Measurements from ENCODE around the gene ARFGAP2.

The ARFGAP2 gene

GRCh38 chr11:47172740-47173336 lies 3.8 kb downstream of the ARFGAP2 start:
- in situ Hi-C loops (cut with MboI; ENCODE audit: low sequenced_read_pairs) = no loop called here

- in situ Hi-C loops (cut with MboI; ENCODE audit: low sequenced_read_pairs) = no loop called here
Measured at GRCh38 chr11:47171856-47172255, 4.8 kb downstream of the ARFGAP2 start.

- in situ Hi-C loops (cut with MboI; ENCODE audit: low sequenced_read_pairs) = no loop called here
Measured at GRCh38 chr11:47171061-47171838, 5.4 kb downstream of the ARFGAP2 start.

- in situ Hi-C loops (cut with MboI; ENCODE audit: low sequenced_read_pairs) = no loop called here
Measured at GRCh38 chr11:47166368-47166767, 10.3 kb downstream of the ARFGAP2 start.

GRCh38 chr11:47165253-47165840 lies 11.3 kb downstream of the ARFGAP2 start:
- in situ Hi-C loops (cut with MboI; ENCODE audit: low sequenced_read_pairs) = no loop called here

GRCh38 chr11:47164321-47164720 lies 12.4 kb downstream of the ARFGAP2 start:
- in situ Hi-C loops (cut with MboI; ENCODE audit: low sequenced_read_pairs) = no loop called here

GRCh38 chr11:47163898-47164297 lies 12.8 kb downstream of the ARFGAP2 start:
- in situ Hi-C loops (cut with MboI; ENCODE audit: low sequenced_read_pairs) = no loop called here

- in situ Hi-C loops (cut with MboI; ENCODE audit: low sequenced_read_pairs) = no loop called here
Measured at GRCh38 chr11:47163193-47163592, 13.5 kb downstream of the ARFGAP2 start.

- in situ Hi-C loops (cut with MboI; ENCODE audit: low sequenced_read_pairs) = no loop called here
Measured at GRCh38 chr11:47162426-47162825, 14.3 kb downstream of the ARFGAP2 start.

GRCh38 chr11:47161890-47162289 lies 14.8 kb downstream of the ARFGAP2 start:
- in situ Hi-C loops (cut with MboI; ENCODE audit: low sequenced_read_pairs) = no loop called here

- in situ Hi-C loops (cut with MboI; ENCODE audit: low sequenced_read_pairs) = no loop called here
Measured at GRCh38 chr11:47161134-47161854, 15.4 kb downstream of the ARFGAP2 start.

- in situ Hi-C loops (cut with MboI; ENCODE audit: low sequenced_read_pairs) = no loop called here
Measured at GRCh38 chr11:47160753-47161133, 15.9 kb downstream of the ARFGAP2 start.

GRCh38 chr11:47158242-47158641 lies 18.4 kb downstream of the ARFGAP2 start:
- in situ Hi-C loops (cut with MboI; ENCODE audit: low sequenced_read_pairs) = loop anchor here (10.0 kb wide), 1 partner anchor 273 kb away; no protein-coding TSS in a partner anchor

- in situ Hi-C loops (cut with MboI; ENCODE audit: low sequenced_read_pairs) = loop anchor here (10.0 kb wide), 1 partner anchor 273 kb away; no protein-coding TSS in a partner anchor
Measured at GRCh38 chr11:47157805-47158204, 18.9 kb downstream of the ARFGAP2 start.

- in situ Hi-C loops (cut with MboI; ENCODE audit: low sequenced_read_pairs) = loop anchor here (10.0 kb wide), 1 partner anchor 272 kb away; no protein-coding TSS in a partner anchor
Measured at GRCh38 chr11:47156951-47157350, 19.7 kb downstream of the ARFGAP2 start.

- in situ Hi-C loops (cut with MboI; ENCODE audit: low sequenced_read_pairs) = loop anchor here (10.0 kb wide), 1 partner anchor 272 kb away; no protein-coding TSS in a partner anchor
Measured at GRCh38 chr11:47156333-47156732, 20.3 kb downstream of the ARFGAP2 start.

GRCh38 chr11:47155879-47156278 lies 20.8 kb downstream of the ARFGAP2 start:
- in situ Hi-C loops (cut with MboI; ENCODE audit: low sequenced_read_pairs) = loop anchor here (10.0 kb wide), 1 partner anchor 271 kb away; no protein-coding TSS in a partner anchor

GRCh38 chr11:47154616-47155570 lies 21.8 kb downstream of the ARFGAP2 start:
- in situ Hi-C loops (cut with MboI; ENCODE audit: low sequenced_read_pairs) = loop anchor here (10.0 kb wide), 1 partner anchor 270 kb away; no protein-coding TSS in a partner anchor

- in situ Hi-C loops (cut with MboI; ENCODE audit: low sequenced_read_pairs) = loop anchor here (10.0 kb wide), 1 partner anchor 268 kb away; no protein-coding TSS in a partner anchor
Measured at GRCh38 chr11:47152953-47153950, 23.4 kb downstream of the ARFGAP2 start.
